Endothelial cell of hepatic sinusoid (primary cell): Measurements from ENCODE around the gene CPEB2.

Experiments used
- in situ Hi-C: cut with HindIII; loops from 2 replicates; pipeline ENCODE4 v1.10.0; 2017; ENCODE audit warnings: low sequenced_read_pairs

CPEB2 gene

DNA sequence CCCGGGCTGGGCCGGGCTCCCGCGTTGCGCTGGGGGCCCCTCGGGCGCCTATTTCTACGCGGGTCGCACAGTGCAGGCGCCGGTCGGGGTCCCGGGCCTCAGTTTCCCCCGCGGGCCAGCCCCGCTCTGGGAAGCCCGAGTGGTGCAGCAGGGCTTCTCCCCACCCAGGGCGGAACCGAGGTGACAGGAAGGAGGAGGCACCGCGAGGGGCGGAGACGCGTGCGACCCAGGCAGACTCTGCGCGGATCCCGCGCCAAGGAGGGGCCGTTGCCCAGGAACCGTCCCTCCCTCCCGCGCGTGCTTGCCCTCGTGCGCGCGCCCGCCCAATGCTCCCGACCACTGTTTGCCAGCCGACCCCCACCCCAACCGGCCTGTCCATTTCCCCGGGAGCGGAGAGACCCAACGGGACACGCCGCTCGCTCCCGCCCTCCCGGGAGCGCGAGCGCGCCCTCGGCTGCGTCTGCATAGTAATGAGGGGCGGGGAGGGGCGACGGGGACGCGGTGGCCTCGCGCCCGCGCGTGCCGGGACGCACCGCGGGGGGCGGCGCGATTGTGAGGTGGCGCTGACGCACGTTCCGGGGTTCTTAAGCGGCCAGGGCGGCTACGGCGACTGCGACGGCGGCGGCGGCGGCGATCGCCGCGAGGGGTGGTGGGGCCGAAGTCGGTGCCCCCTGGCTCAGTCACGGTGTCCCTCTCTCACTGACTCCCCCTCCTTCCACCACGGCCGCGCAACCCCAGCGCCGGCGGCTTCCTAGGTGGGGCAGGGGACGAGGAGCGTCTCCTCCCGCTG, at the start of gene CPEB2:
Gene CPEB2, plus strand, starts transcription at position 613 of the 790 bp plus-strand sequence. CDS start 193 bp downstream, outside the sequence.
- in situ Hi-C loops, result no loop called here

GRCh38 chr4:14958436-14958835, 43.8 kb upstream of the CPEB2 start:
- in situ Hi-C loops, result no loop called here

DNA sequence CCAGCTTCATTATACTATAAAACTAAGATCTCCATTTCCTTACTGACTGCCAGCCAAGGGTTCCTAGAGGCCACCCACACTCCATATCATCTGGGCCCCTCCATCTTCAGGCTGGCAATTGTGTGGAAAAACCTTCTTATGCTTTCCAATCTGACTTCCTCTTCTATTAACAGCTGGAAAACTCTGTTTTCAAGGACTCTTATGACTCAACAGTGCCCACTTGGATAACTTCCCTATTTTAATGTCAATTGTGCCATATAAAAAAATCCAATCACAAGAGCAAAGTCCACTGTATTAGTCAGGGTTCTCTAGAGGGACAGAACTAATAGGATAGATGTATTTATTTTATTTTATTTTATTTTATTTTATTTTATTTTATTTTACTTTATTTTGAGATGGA, 41.0 kb upstream of the CPEB2 start:
- in situ Hi-C loops, result no loop called here

DNA sequence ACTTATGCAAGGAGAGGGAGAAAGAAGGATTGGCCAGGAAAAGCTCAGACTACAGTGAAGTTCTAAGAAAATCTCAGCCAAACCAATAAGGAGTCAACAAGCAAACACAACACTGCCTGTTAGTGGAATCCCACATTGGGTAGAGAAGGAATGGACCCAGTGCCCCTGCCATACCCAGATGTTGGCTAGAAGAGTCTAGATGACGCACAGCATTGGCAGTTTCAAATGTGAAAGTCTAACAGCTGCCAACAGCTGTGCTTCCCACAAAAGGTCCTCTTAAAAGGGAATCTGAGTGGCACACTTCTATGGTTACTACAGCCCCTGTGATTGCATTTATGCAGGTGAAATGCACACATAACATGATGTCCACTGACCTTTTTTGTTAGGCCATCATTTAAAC, 37.2 kb upstream of the CPEB2 start:
- in situ Hi-C loops, result no loop called here

DNA sequence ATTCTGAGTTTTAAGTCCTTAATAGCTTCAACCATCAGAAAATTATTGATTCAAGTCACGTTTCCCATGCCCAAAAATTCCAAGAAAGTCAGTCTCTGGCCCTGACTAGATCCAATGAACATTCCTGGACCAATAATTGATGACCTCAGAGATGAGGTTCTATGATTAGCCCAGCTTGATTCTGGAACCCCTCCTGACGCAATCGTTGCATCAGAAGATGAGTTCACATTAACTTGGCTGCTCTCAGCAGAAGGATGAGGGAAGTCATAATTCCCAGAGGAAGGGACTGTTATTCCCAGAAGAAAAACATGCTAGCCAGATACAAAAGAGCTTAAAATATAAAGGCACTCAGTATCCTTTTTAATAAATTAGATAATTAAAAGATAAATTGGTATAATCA, 34.3 kb upstream of the CPEB2 start:
- in situ Hi-C loops, result no loop called here

- in situ Hi-C loops, result no loop called here
These were observed 24.5 kb upstream of the CPEB2 start for GRCh38 chr4:14977830-14978229.

DNA sequence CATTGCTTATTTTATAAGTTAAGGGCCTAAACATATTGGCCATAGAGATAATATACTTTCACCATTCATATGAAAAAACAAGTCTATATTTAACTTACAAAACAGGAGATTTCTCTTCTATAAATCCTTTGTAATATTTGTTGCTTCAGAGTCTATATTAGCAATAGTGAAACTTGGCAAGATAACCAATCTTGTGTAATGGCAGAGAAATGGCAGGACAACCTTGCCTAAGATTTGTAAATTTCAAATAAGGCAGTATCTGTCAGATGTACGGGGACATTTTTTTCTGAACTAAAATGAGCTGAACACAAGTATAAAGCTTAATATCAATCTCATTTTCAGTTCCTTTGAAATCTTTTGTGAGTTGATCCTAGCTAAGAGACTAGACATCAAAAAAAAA, 17.8 kb upstream of the CPEB2 start:
- in situ Hi-C loops, result no loop called here

- in situ Hi-C loops, result no loop called here
These were observed 17.1 kb upstream of the CPEB2 start for GRCh38 chr4:14985161-14985560.

- in situ Hi-C loops, result no loop called here
These were observed 16.4 kb upstream of the CPEB2 start for GRCh38 chr4:14985843-14986242.

DNA sequence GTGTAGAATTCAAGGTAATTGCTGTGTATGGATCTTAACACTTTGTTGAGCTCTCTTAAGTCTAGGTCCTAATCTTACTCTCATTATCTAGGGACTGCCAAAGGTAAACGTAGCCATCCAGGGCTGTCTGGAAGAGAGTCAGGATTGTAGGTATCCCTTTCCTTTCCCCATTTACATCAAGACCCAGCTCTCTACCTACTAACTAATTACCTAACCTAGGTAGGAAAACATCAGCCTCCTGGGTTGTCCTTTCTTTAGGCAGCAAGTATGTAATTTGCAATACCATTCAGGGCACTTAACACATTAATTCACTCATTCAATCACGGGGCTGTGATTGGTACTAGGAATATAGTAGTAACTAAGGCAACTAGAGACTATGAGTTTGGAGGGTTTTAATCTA, 15.2 kb upstream of the CPEB2 start:
- in situ Hi-C loops, result no loop called here

DNA sequence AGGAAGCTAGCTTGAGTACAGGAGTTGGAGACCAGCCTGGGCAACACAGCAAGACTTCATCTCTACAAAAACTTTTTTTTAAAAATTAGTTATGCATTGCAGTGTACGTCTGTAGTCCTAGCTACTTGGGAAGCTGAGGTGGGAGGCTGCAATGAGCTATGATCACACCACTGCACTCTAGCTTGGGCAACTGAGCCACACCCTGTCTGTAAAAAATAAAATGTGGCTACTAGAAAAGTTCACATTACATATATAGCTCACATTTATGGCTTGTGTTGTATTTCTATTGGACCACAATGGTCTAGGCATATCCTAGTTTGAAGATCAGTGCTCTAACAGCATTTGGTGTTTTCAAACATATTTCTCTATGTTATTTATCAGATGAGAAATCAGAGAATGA, 11.8 kb upstream of the CPEB2 start:
- in situ Hi-C loops, result no loop called here

GRCh38 chr4:14994242-14994641, 8.0 kb upstream of the CPEB2 start:
- in situ Hi-C loops, result no loop called here

- in situ Hi-C loops, result no loop called here
These were observed 923 bp upstream of the CPEB2 start for GRCh38 chr4:15001248-15001868.

DNA sequence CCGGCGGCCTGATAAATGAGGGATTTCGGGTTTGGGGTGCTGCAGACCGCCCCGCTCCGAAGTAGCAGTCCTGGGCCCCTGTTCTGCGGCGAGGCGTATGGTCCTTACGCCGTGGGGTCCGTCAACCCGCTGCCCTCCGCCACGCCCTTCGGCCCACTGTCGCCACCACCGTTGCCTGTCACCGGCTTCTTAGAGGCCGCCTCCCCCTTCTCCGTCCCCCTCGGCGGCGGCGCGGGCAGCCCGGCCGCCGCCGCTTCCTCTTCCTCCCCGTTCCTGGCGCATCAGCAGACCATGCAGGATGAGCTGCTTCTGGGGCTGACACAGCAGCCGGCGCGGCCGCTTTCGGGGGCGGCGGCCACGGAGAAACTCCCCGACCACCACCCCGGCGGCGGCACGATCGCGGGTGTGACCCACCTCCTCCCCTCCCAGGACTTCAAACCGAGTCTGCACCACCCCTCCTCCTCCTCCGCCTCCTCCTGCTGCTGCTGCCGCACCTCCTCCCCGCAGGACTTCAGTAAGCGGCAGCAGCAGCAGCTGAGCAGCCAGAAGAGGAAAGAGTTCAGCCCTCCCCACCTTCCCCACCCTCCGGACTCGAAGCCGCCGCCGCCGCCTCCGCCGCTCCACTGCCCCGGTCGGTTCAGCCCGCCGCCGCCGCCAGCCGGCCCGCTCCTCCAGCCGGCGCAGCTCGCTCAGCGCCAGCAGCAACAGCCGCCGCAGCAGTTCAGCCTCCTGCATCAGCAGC, 549 bp downstream of the CPEB2 start:
- in situ Hi-C loops, result no loop called here

GRCh38 chr4:15003401-15003890, 1.2 kb downstream of the CPEB2 start:
- in situ Hi-C loops, result no loop called here

- in situ Hi-C loops, result no loop called here
These were observed 1.8 kb downstream of the CPEB2 start for GRCh38 chr4:15003891-15004738.

DNA sequence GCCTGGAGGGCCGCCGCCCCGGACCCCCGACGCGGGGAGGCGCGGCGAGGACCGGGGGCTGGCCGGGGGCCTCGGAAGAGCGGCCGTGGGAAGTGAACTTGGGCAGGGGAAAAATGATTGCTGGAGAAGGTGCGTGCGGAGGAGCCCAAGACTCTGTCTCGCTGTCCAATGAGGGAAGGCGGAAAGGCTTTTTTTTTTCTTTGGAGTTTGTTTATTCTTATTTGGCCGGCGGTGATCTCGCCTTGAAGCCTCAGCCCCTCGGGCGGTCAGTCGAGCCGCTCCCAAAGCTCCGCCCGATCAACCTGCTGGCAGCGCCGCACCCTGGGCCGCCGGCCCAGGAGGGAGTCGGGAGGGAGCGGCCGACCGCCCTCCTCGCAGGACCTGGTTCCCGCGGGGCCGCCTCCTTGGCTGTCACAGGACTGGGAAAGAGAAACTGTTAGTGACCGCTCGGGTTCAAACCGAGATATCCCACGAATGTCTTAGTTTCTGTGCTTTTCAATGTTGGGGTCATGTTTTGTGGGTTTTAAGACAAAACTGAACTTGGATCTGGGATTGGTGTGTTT, 2.5 kb downstream of the CPEB2 start:
- in situ Hi-C loops, result no loop called here

DNA sequence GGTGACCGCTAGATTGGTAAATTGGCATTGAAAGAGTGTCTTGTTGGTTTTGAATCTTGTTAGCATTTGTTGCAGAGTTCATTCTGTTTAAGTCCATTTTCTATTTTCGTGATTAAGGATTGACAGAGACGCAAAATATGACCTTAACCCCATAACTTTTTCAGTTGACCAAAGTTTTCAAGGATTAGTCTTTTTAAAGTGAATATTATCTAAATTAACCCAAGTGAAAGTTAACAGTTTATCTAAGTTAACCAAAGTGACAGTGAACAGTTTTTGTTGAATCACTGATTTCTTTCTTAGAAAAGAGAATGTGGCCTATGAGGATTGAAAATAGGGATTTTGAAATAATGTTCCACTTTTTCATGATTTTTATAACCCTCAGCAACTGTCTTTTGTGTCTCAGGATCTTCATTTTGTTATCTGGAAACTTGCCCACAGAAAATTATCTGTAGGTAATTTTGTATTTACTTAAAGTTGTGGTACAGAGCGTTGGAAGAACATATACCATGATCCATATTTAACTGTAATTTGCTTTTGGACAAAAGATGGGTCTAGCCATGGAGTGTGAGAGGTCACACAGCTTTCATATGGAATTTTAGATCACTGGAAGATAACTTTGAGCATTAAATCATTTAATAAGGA, 3.3 kb downstream of the CPEB2 start:
- in situ Hi-C loops, result no loop called here

- in situ Hi-C loops, result no loop called here
These were observed 4.2 kb downstream of the CPEB2 start for GRCh38 chr4:15006416-15007024.

GRCh38 chr4:15007201-15007600, 4.9 kb downstream of the CPEB2 start:
- in situ Hi-C loops, result no loop called here
